ENCODE measurements around the gene CFAP77.

DNA sequence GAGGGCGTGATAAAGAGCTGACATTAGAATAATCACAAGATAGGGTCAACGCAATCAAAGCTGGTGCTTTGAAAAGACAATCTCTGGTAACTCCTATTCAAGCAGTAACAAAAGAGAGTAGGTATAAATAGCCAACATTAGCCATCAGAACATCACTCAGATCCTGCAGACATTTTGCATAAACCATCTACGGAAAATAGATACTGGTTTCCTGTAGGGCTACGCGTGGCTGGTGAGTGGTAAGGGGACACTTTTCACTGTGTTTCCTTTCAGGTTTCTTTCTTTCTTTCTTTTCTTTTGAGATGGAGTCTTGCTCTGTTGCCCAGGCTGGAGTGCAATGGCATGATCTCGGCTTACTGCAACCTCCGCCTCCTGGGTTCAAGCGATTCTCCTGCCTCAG lies 25.6 kb upstream of the CFAP77 start:
- no peak for TF ChIP-seq POLR2AphosphoS5 (IDR thresholded peaks at IDR 0.05)
- TF ChIP-seq, protein P1, sequence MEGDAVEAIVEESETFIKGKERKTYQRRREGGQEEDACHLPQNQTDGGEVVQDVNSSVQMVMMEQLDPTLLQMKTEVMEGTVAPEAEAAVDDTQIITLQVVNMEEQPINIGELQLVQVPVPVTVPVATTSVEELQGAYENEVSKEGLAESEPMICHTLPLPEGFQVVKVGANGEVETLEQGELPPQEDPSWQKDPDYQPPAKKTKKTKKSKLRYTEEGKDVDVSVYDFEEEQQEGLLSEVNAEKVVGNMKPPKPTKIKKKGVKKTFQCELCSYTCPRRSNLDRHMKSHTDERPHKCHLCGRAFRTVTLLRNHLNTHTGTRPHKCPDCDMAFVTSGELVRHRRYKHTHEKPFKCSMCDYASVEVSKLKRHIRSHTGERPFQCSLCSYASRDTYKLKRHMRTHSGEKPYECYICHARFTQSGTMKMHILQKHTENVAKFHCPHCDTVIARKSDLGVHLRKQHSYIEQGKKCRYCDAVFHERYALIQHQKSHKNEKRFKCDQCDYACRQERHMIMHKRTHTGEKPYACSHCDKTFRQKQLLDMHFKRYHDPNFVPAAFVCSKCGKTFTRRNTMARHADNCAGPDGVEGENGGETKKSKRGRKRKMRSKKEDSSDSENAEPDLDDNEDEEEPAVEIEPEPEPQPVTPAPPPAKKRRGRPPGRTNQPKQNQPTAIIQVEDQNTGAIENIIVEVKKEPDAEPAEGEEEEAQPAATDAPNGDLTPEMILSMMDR (IDR thresholded peaks at IDR 0.05) = no peak

Measured in prostate gland (tissue), 2 donors.